Upper lobe of left lung (tissue), 6 donors: ENCODE results near the gene GPATCH1. TPM values are rescaled to one million over a fixed set of nuclear protein-coding genes. Genes with fewer than 3 reads are reported as not detected.
"Not testable (repeated sequence)": the region's sequence is repeated elsewhere in the genome, so short reads cannot be mapped to it uniquely, and the experiment has no call there.

Experiments used
- ATAC-seq, 2 donors: fragments of 200-7000 bp; cut with Tn5 transposase; one replicate each; pipeline ENCODE4 v1.9.1; 2022; ENCODE audit warnings: mild to moderate bottlenecking in 2 of 2, moderate library complexity in 2 of 2; ENCODE audit not compliant: low FRiP score in 2 of 2
- DNase-seq, 2 donors: peaks; one replicate each; pipeline ENCODE4 v3.0.0-alpha.2; 2019 to 2020
- H3K27ac ChIP-seq, 4 donors: fragments of 200-600 bp; sonication (generic); one replicate each; pipeline ENCODE4 v1.5.1; 2016 to 2019
- H3K27me3 ChIP-seq, 4 donors: fragments of 200-600 bp; sonication (generic); one replicate each; pipeline ENCODE4 v1.5.1; 2017 to 2019
- H3K36me3 ChIP-seq, 4 donors: fragments of 200-600 bp; sonication (generic); one replicate each; pipeline ENCODE4 v1.5.1; 2016 to 2019
- H3K4me1 ChIP-seq, 4 donors: fragments of 200-600 bp; sonication (generic); one replicate each; pipeline ENCODE4 v1.5.1; 2018 to 2019
- H3K4me3 ChIP-seq, 4 donors: fragments of 200-600 bp; sonication (generic); one replicate each; pipeline ENCODE4 v1.5.1; 2017 to 2019; ENCODE audit warnings: mild to moderate bottlenecking in 2 of 4, moderate library complexity in 1 of 4
- H3K9me3 ChIP-seq, 4 donors: fragments of 200-600 bp; sonication (generic); one replicate each; pipeline ENCODE4 v1.5.1; 2018 to 2019
- EP300 ChIP-seq, 4 donors: sonication (generic); formaldehyde crosslinking; IDR thresholded peaks; one replicate each; pipeline ENCODE4 v1.5.1; 2017; ENCODE audit warnings: antibody characterized with exemption in 4 of 4, control low read depth in 2 of 4
- POLR2A ChIP-seq, 4 donors: fragments of 450-650 bp; IDR thresholded peaks; one replicate each; pipeline ENCODE4 v1.5.1; 2016 to 2017; ENCODE audit warnings: antibody characterized with exemption in 4 of 4, mild to moderate bottlenecking in 2 of 4
- POLR2AphosphoS5 ChIP-seq, 2 donors: sonication (generic); formaldehyde crosslinking; IDR thresholded peaks; one replicate each; pipeline ENCODE4 v1.5.1; 2017; ENCODE audit warnings: antibody characterized with exemption in 2 of 2
- WGBS, 2 donors: methylation state at CpG; one replicate each; pipeline ENCODE4 v1.1.5; 2017 to 2018; 5-methylcytosine and 5-hydroxymethylcytosine counted together
- total RNA-seq, 6 donors: library from RNA; depleted of rRNA in 4 of 6; stranded (reverse); fragments of >200 nt in 4 of 6; gene quantifications; one replicate each; pipeline versions ENCODE4 v1.1.0 to v1.2.1, GENCODE V29; 2016 to 2021
- TF ChIP-seq, protein P1 (sequence below), 6 experiments: fragments of 450-650 bp in 4 of 6; fragments of 200-600 bp in 2 of 6; sonication (generic) in 2 of 6; IDR thresholded peaks; one replicate each; pipeline ENCODE4 v1.5.1; 2016 to 2019; ENCODE audit warnings: antibody characterized with exemption in 6 of 6
- donor health status: DM: no; HTN: no; CAD: no; lungs with moderate emphysema.
- donor health status: DM: no; HTN: yes; CAD: no; lungs with severe emphysema.

GPATCH1 gene
- total RNA-seq, 6 donors from 2014 or later, result 4.7 to 11.5 (median 6.8) TPM

- H3K27ac ChIP-seq, result no peak overlapping the region
- H3K4me3 ChIP-seq, result no peak overlapping the region
- no peaks in the 10 kb centered on the region for H3K9me3 ChIP-seq
- peaks cover 0 to 6% (median 2%) of the 10 kb centered on the region in 4 donors for H3K4me1 ChIP-seq
- ATAC-seq (no peak), DNase-seq (no peak)
- H3K36me3 ChIP-seq, result no peaks in the 10 kb centered on the region
- H3K27me3 ChIP-seq, result no peaks in the 10 kb centered on the region
- WGBS, 2 donors, result 89% methylated on average over 9 of the region's 9 CpGs
- TF ChIP-seq EP300 (IDR thresholded peaks at IDR 0.05), result no peak
- TF ChIP-seq, protein P1, sequence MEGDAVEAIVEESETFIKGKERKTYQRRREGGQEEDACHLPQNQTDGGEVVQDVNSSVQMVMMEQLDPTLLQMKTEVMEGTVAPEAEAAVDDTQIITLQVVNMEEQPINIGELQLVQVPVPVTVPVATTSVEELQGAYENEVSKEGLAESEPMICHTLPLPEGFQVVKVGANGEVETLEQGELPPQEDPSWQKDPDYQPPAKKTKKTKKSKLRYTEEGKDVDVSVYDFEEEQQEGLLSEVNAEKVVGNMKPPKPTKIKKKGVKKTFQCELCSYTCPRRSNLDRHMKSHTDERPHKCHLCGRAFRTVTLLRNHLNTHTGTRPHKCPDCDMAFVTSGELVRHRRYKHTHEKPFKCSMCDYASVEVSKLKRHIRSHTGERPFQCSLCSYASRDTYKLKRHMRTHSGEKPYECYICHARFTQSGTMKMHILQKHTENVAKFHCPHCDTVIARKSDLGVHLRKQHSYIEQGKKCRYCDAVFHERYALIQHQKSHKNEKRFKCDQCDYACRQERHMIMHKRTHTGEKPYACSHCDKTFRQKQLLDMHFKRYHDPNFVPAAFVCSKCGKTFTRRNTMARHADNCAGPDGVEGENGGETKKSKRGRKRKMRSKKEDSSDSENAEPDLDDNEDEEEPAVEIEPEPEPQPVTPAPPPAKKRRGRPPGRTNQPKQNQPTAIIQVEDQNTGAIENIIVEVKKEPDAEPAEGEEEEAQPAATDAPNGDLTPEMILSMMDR (IDR thresholded peaks at IDR 0.05), result no peak
- TF ChIP-seq POLR2A (IDR thresholded peaks at IDR 0.05), result no peak
Measured at GRCh38 chr19:33146209-33146608, 65.2 kb downstream of the GPATCH1 start.

GRCh38 chr19:33147538-33147937, 66.6 kb downstream of the GPATCH1 start:
- H3K4me3 ChIP-seq, result no peak overlapping the region
- TF ChIP-seq, protein P1 (IDR thresholded peaks at IDR 0.05), result no peak
- TF ChIP-seq POLR2A (IDR thresholded peaks at IDR 0.05), result no peak
- no peak for TF ChIP-seq EP300 (IDR thresholded peaks at IDR 0.05)
- TF ChIP-seq POLR2AphosphoS5 (IDR thresholded peaks at IDR 0.05), result no peak
- no peaks in the 10 kb centered on the region for H3K36me3 ChIP-seq
- H3K27ac ChIP-seq, result no peak overlapping the region
- no peaks in the 10 kb centered on the region for H3K9me3 ChIP-seq
- no peaks in the 10 kb centered on the region for H3K27me3 ChIP-seq
- H3K4me1 ChIP-seq, result peaks cover 0 to 12% (median 2%) of the 10 kb centered on the region in 4 donors
- 76 to 80% methylated on average over 6 of the region's 6 CpGs for WGBS, 2 donors
- ATAC-seq (no peak), DNase-seq (no peak)

GRCh38 chr19:33150852-33151518, 70.0 kb downstream of the GPATCH1 start:
- Histone ChIP-seq H3K4me1 (peaks cover 0 to 6% (median 0%) of the 10 kb centered on the region in 4 donors), H3K4me3 (no peak overlapping the region), H3K27ac (no peak overlapping the region), H3K27me3 (no peaks in the 10 kb centered on the region), H3K9me3 (no peaks in the 10 kb centered on the region), H3K36me3 (no peaks in the 10 kb centered on the region)
- no peak for TF ChIP-seq EP300 (IDR thresholded peaks at IDR 0.05)
- no peak for TF ChIP-seq POLR2AphosphoS5 (IDR thresholded peaks at IDR 0.05)
- TF ChIP-seq, protein P1 (IDR thresholded peaks at IDR 0.05), result no peak
- TF ChIP-seq POLR2A (IDR thresholded peaks at IDR 0.05), result no peak
- WGBS, 2 donors, result 70 to 80% methylated on average over 3 to 11 of the region's 14 CpGs
- DNase-seq (no peak), ATAC-seq (no peak)

GRCh38 chr19:33152176-33152575, 71.2 kb downstream of the GPATCH1 start:
- no peak overlapping the region for H3K27ac ChIP-seq
- ATAC-seq, result no peak
- H3K36me3 ChIP-seq, result no peaks in the 10 kb centered on the region
- no peaks in the 10 kb centered on the region for H3K27me3 ChIP-seq
- no peaks in the 10 kb centered on the region for H3K9me3 ChIP-seq
- TF ChIP-seq POLR2A (IDR thresholded peaks at IDR 0.05) (no peak), EP300 (IDR thresholded peaks at IDR 0.05) (no peak), POLR2AphosphoS5 (IDR thresholded peaks at IDR 0.05) (no peak)
- TF ChIP-seq, protein P1 (IDR thresholded peaks at IDR 0.05), result no peak
- no peak overlapping the region for H3K4me3 ChIP-seq
- WGBS, 2 donors, result 30 to 74% methylated on average over 2 of the region's 2 CpGs
- no peak for DNase-seq
- peaks cover 0 to 6% (median 0%) of the 10 kb centered on the region in 4 donors for H3K4me1 ChIP-seq

DNA sequence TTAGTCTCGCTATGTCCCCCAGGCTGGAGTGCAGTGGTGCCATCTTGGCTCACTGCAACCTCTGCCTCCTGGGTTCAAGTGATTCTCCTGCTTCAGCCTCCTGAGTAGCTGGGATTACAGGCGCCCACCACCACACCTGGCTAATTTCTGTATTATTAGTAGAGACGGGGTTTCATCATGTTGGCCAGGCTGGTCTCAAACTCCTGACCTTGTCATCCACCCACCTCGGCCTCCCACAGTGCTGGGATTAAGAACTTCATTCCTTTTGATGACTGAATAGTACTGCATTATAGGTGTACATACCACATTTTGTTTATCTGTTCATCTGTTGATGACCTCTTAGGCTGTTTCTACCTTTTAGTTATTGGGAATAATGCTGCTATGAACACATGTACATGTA, 71.6 kb downstream of the GPATCH1 start:
- not testable (repeated sequence) for H3K4me3 ChIP-seq, H3K27me3 ChIP-seq, DNase-seq, ATAC-seq, H3K36me3 ChIP-seq, H3K4me1 ChIP-seq, H3K27ac ChIP-seq, H3K9me3 ChIP-seq
- 60 to 87% methylated on average over 4 of the region's 4 CpGs for WGBS, 2 donors

GRCh38 chr19:33154313-33154712, 73.3 kb downstream of the GPATCH1 start:
- not testable (repeated sequence) for H3K27ac ChIP-seq, H3K4me3 ChIP-seq, H3K9me3 ChIP-seq, ATAC-seq, DNase-seq, H3K36me3 ChIP-seq, H3K27me3 ChIP-seq, H3K4me1 ChIP-seq
- 82 to 88% methylated on average over 6 of the region's 6 CpGs for WGBS, 2 donors
